Measurements from ENCODE around the gene SLC25A22. TPM values are rescaled to one million over a fixed set of nuclear protein-coding genes. Genes with fewer than 3 reads are reported as not detected.

The SLC25A22 gene
- total RNA-seq, 1 donor from 2014 or later: 64.5 TPM

GRCh38 chr11:824292-824880 is 26.3 kb upstream of the SLC25A22 start:
- intact Hi-C loops (cut with micrococcal nuclease): no loop called here
- Mint-ChIP-seq H3K27me3 (ENCODE audit: low read depth) (peaks cover 17% of the 10 kb centered on the region), H3K27ac (no peak overlapping the region), H3K4me1 (ENCODE audit: low read depth) (peaks cover 15% of the 10 kb centered on the region), H3K9me3 (no peaks in the 10 kb centered on the region), H3K4me3 (ENCODE audit: low read depth) (no peak overlapping the region), H3K36me3 (ENCODE audit: low read depth) (peaks cover 14% of the 10 kb centered on the region)
- no peak for DNase-seq (ENCODE audit: low spot score)

GRCh38 chr11:823441-824291 is 25.6 kb upstream of the SLC25A22 start:
- Mint-ChIP-seq H3K36me3 (ENCODE audit: low read depth) (peaks cover 14% of the 10 kb centered on the region), H3K4me3 (ENCODE audit: low read depth) (no peak overlapping the region), H3K27ac (no peak overlapping the region), H3K4me1 (ENCODE audit: low read depth) (peaks cover 12% of the 10 kb centered on the region), H3K27me3 (ENCODE audit: low read depth) (peaks cover 12% of the 10 kb centered on the region), H3K9me3 (no peaks in the 10 kb centered on the region)
- intact Hi-C loops (cut with micrococcal nuclease): no loop called here
- DNase-seq (ENCODE audit: low spot score): no peak

GRCh38 chr11:821512-822371 is 23.7 kb upstream of the SLC25A22 start:
- Mint-ChIP-seq H3K36me3 (ENCODE audit: low read depth) (peaks cover 14% of the 10 kb centered on the region), H3K27ac (no peak overlapping the region), H3K4me3 (ENCODE audit: low read depth) (peak overlapping the region; percentile 26), H3K27me3 (ENCODE audit: low read depth) (no peaks in the 10 kb centered on the region), H3K9me3 (no peaks in the 10 kb centered on the region), H3K4me1 (ENCODE audit: low read depth) (peaks cover 8% of the 10 kb centered on the region)
- intact Hi-C loops (cut with micrococcal nuclease): no loop called here
- DNase-seq (ENCODE audit: low spot score): no peak

GRCh38 chr11:820655-821511 is 22.8 kb upstream of the SLC25A22 start:
- Mint-ChIP-seq H3K4me3 (ENCODE audit: low read depth) (peak overlapping the region; percentile 80), H3K36me3 (ENCODE audit: low read depth) (peaks cover 17% of the 10 kb centered on the region), H3K27ac (peak overlapping the region; percentile 62), H3K4me1 (ENCODE audit: low read depth) (peaks cover 8% of the 10 kb centered on the region), H3K27me3 (ENCODE audit: low read depth) (no peaks in the 10 kb centered on the region), H3K9me3 (no peaks in the 10 kb centered on the region)
- intact Hi-C loops (cut with micrococcal nuclease): loop anchor here (1.0 kb wide), 1 partner anchor 16 kb away; the partner anchor contains the start of gene PIDD1
- DNase-seq (ENCODE audit: low spot score): no peak

- Mint-ChIP-seq H3K9me3 (no peaks in the 10 kb centered on the region), H3K36me3 (ENCODE audit: low read depth) (peaks cover 13% of the 10 kb centered on the region), H3K4me3 (ENCODE audit: low read depth) (peak overlapping the region; percentile 80), H3K27ac (peak overlapping the region; percentile 63), H3K27me3 (ENCODE audit: low read depth) (no peaks in the 10 kb centered on the region), H3K4me1 (ENCODE audit: low read depth) (peaks cover 8% of the 10 kb centered on the region)
- intact Hi-C loops (cut with micrococcal nuclease): loop anchor here (1.0 to 5.0 kb wide), 3 partner anchors 11 to 613 kb away; partner anchors contain the start of genes BET1L, PIDD1, RIC8A and RPLP2
- DNase-seq (ENCODE audit: low spot score): peak; percentile 92
Measured at GRCh38 chr11:819943-820649, 22.0 kb upstream of the SLC25A22 start.

- Mint-ChIP-seq H3K9me3 (no peaks in the 10 kb centered on the region), H3K36me3 (ENCODE audit: low read depth) (peaks cover 8% of the 10 kb centered on the region), H3K4me3 (ENCODE audit: low read depth) (peak overlapping the region; percentile 80), H3K4me1 (ENCODE audit: low read depth) (peaks cover 8% of the 10 kb centered on the region), H3K27me3 (ENCODE audit: low read depth) (no peaks in the 10 kb centered on the region), H3K27ac (peak overlapping the region; percentile 62)
- intact Hi-C loops (cut with micrococcal nuclease): loop anchor here (1.0 to 5.0 kb wide), 2 partner anchors 10 to 612 kb away; partner anchors contain the start of genes BET1L, RIC8A and RPLP2
- peak; percentile 87 for DNase-seq (ENCODE audit: low spot score)
Measured at GRCh38 chr11:819129-819931, 21.2 kb upstream of the SLC25A22 start.

GRCh38 chr11:818396-819128 is 20.5 kb upstream of the SLC25A22 start, which contains the start of gene PNPLA2:
Gene PNPLA2, plus strand, starts transcription at chr11:818914. Its CDS starts 805 bp downstream, at chr11:819719.
- Mint-ChIP-seq H3K27me3 (ENCODE audit: low read depth) (no peaks in the 10 kb centered on the region), H3K9me3 (no peaks in the 10 kb centered on the region), H3K4me3 (ENCODE audit: low read depth) (peak within 1 kb of the TSS; percentile 80), H3K36me3 (ENCODE audit: low read depth) (peaks cover 13% of the 10 kb centered on the region), H3K27ac (peak within 1 kb of the TSS; percentile 62), H3K4me1 (ENCODE audit: low read depth) (peaks cover 8% of the 10 kb centered on the region)
- intact Hi-C loops (cut with micrococcal nuclease): loop anchor here (1.0 to 5.0 kb wide), 2 partner anchors 9 to 611 kb away; partner anchors contain the start of genes BET1L, RIC8A and RPLP2
- no peak for DNase-seq (ENCODE audit: low spot score)

GRCh38 chr11:816433-816779 is 18.3 kb upstream of the SLC25A22 start:
- Mint-ChIP-seq H3K27me3 (ENCODE audit: low read depth) (no peaks in the 10 kb centered on the region), H3K36me3 (ENCODE audit: low read depth) (peaks cover 27% of the 10 kb centered on the region), H3K9me3 (no peaks in the 10 kb centered on the region), H3K4me3 (ENCODE audit: low read depth) (peak overlapping the region; percentile 45), H3K27ac (no peak overlapping the region), H3K4me1 (ENCODE audit: low read depth) (peaks cover 13% of the 10 kb centered on the region)
- intact Hi-C loops (cut with micrococcal nuclease): loop anchor here (5.0 kb wide), 1 partner anchor 609 kb away; the partner anchor contains the start of genes BET1L and RIC8A
- no peak for DNase-seq (ENCODE audit: low spot score)

GRCh38 chr11:815675-816432 is 17.8 kb upstream of the SLC25A22 start:
- H3K4me1 Mint-ChIP-seq (ENCODE audit: low read depth): peaks cover 15% of the 10 kb centered on the region
- H3K9me3 Mint-ChIP-seq: no peaks in the 10 kb centered on the region
- intact Hi-C loops (cut with micrococcal nuclease): loop anchor here (5.0 kb wide), 1 partner anchor 609 kb away; the partner anchor contains the start of genes BET1L and RIC8A
- H3K4me3 Mint-ChIP-seq (ENCODE audit: low read depth): peak overlapping the region; percentile 45
- H3K36me3 Mint-ChIP-seq (ENCODE audit: low read depth): peaks cover 32% of the 10 kb centered on the region
- DNase-seq (ENCODE audit: low spot score): no peak
- no peaks in the 10 kb centered on the region for H3K27me3 Mint-ChIP-seq (ENCODE audit: low read depth)
- no peak overlapping the region for H3K27ac Mint-ChIP-seq

Data from activated T-helper 2 cell treated with anti-CD3 and anti-CD28 coated beads, Interferon-gamma antibody, Interleukin-2, Interleukin-4, amounts not matched to agents 10 μg/mL and 5 μg/mL and 100 μg/mL, durations not matched to agents 14 hours and 24 hours and 36 hours (primary cell).